Lower leg skin (tissue), 3 donors: ENCODE measurements around the gene PPP1R12A.

ENCODE experiments used
- CTCF ChIP-seq, 3 donors: fragments of 450-650 bp; IDR thresholded peaks; one replicate each; pipeline ENCODE4 v1.5.1; 2016; ENCODE audit warnings: antibody characterized with exemption in 3 of 3, mild to moderate bottlenecking in 3 of 3, moderate library complexity in 2 of 3
- POLR2A ChIP-seq, 2 donors: fragments of 450-650 bp; IDR thresholded peaks; one replicate each; pipeline ENCODE4 v1.6.1; 2016 to 2017; ENCODE audit warnings: antibody characterized with exemption in 2 of 2, mild to moderate bottlenecking in 1 of 2, moderate library complexity in 1 of 2

- TF ChIP-seq CTCF (IDR thresholded peaks at IDR 0.05): no peak
- TF ChIP-seq POLR2A (IDR thresholded peaks at IDR 0.05): no peak
Observed at GRCh38 chr12:79900951-79901350, 33.9 kb downstream of the PPP1R12A start.
